Esophagus squamous epithelium (tissue), 5 donors: ENCODE results near the gene ADGRL1. TPM values are rescaled to one million over a fixed set of nuclear protein-coding genes. Genes with fewer than 3 reads are reported as not detected.
"Not testable (repeated sequence)": the region's sequence is repeated elsewhere in the genome, so short reads cannot be mapped to it uniquely, and the experiment has no call there.

Source experiments
- DNase-seq: peaks from one replicate; lab custom pipeline; 2025; lab: John Stamatoyannopoulos, UW
- H3K27ac ChIP-seq, 4 donors: fragments of 200-600 bp; sonication (generic); one replicate each; pipeline ENCODE4 v1.5.1; 2016 to 2019; ENCODE audit warnings: mild to moderate bottlenecking in 1 of 4
- H3K27me3 ChIP-seq, 4 donors: fragments of 200-600 bp; sonication (generic); 1 replicate in 3 of 4; 2 replicates in 1 of 4; pipeline versions ENCODE4 v1.5.1 to v1.6.0; 2017 to 2021; ENCODE audit warnings: antibody characterized with exemption in 1 of 4
- H3K36me3 ChIP-seq, 3 donors: fragments of 200-600 bp; sonication (generic); one replicate each; pipeline ENCODE4 v1.5.1; 2016 to 2019
- H3K4me1 ChIP-seq, 3 donors: fragments of 200-600 bp; sonication (generic); one replicate each; pipeline ENCODE4 v1.5.1; 2017 to 2019
- H3K4me3 ChIP-seq, 4 donors: fragments of 200-600 bp; sonication (generic); 1 replicate in 3 of 4; 2 replicates in 1 of 4; pipeline ENCODE4 v1.5.1; 2016 to 2019; ENCODE audit warnings: mild to moderate bottlenecking in 2 of 4, moderate library complexity in 1 of 4
- H3K9me3 ChIP-seq, 3 donors: fragments of 200-600 bp; sonication (generic); one replicate each; pipeline ENCODE4 v1.5.1; 2016 to 2019
- CTCF ChIP-seq, 6 experiments: fragments of 450-650 bp in 4 of 6; fragments of 200-600 bp in 2 of 6; sonication (generic) in 2 of 6; IDR thresholded peaks; one replicate each; pipeline ENCODE4 v1.5.1; 2016 to 2019; ENCODE audit warnings: antibody characterized with exemption in 6 of 6, mild to moderate bottlenecking in 4 of 6, moderate library complexity in 4 of 6
- POLR2A ChIP-seq, 4 donors: fragments of 450-650 bp; IDR thresholded peaks; one replicate each; pipeline ENCODE4 v1.6.1; 2017; ENCODE audit warnings: antibody characterized with exemption in 4 of 4, mild to moderate bottlenecking in 4 of 4, moderate library complexity in 3 of 4
- WGBS, 2 donors: methylation state at CpG; one replicate each; pipeline ENCODE4 v1.1.5; 2018; 5-methylcytosine and 5-hydroxymethylcytosine counted together
- intact Hi-C: fragments of 100-400 bp; cut with DNase I; formaldehyde crosslinking; loops from one replicate; pipeline ENCODE4 v1.15.0; 2022
- total RNA-seq, 4 donors: library from RNA; depleted of rRNA; stranded (reverse); fragments of >200 nt; gene quantifications; one replicate each; pipeline ENCODE4 v1.1.0, GENCODE V29; 2016
- donor health status: DM: yes; HTN: yes; CAD: no.

ADGRL1 gene
- total RNA-seq, 4 donors from 2014 or later, result 6.2 to 21.5 (median 10.7) TPM

GRCh38 chr19:14207796-14208195 lies 1.8 kb upstream of the ADGRL1 start:
- Histone ChIP-seq H3K4me3 (peak overlapping the region in 3 of 4 donors; percentile 63 to 85 (median 78)), H3K4me1 (peaks cover 9 to 42% (median 12%) of the 10 kb centered on the region in 3 donors), H3K27me3 (peaks cover 0 to 46% (median 0%) of the 10 kb centered on the region in 4 donors), H3K27ac (peak overlapping the region in 1 of 4 donors; percentile 83)
- H3K36me3 ChIP-seq, DNase-seq, H3K9me3 ChIP-seq: not testable (repeated sequence)
- 18 to 24% methylated on average over 4 to 5 of the region's 7 CpGs for WGBS, 2 donors
- intact Hi-C loops, result loop anchor here (10.0 kb wide), 1 partner anchor 137 kb away; no protein-coding TSS in a partner anchor

- not testable (repeated sequence) for H3K36me3 ChIP-seq, H3K9me3 ChIP-seq
- TF ChIP-seq CTCF (IDR thresholded peaks at IDR 0.05), result peak in 2 of 6 experiments; percentile 6 to 43
- TF ChIP-seq POLR2A (IDR thresholded peaks at IDR 0.05), result peak in 2 of 4 donors; percentile 34 to 61
- DNase-seq, result peak; percentile 28
- Histone ChIP-seq H3K4me1 (peaks cover 9 to 42% (median 12%) of the 10 kb centered on the region in 3 donors), H3K27me3 (peaks cover 0 to 46% (median 0%) of the 10 kb centered on the region in 4 donors), H3K27ac (peak overlapping the region; percentile 66 to 85 (median 82)), H3K4me3 (peak overlapping the region; percentile 38 to 85 (median 70))
- 1% methylated on average over 32 to 39 of the region's 89 CpGs for WGBS, 2 donors
- intact Hi-C loops, result loop anchor here (10.0 kb wide), 1 partner anchor 138 kb away; no protein-coding TSS in a partner anchor
These were observed 1.1 kb upstream of the ADGRL1 start for GRCh38 chr19:14206737-14207726.

GRCh38 chr19:14206308-14206707 lies 339 bp upstream of the ADGRL1 start:
- Histone ChIP-seq H3K27ac (peak overlapping the region; percentile 42 to 83 (median 74)), H3K4me3 (peak overlapping the region; percentile 63 to 85 (median 70)), H3K27me3 (peaks cover 0 to 46% (median 0%) of the 10 kb centered on the region in 4 donors), H3K4me1 (peaks cover 9 to 42% (median 12%) of the 10 kb centered on the region in 3 donors)
- not testable (repeated sequence) for DNase-seq, H3K9me3 ChIP-seq, H3K36me3 ChIP-seq
- WGBS, 2 donors, result no CpG with 5 or more reads among the region's 67 CpGs
- intact Hi-C loops, result loop anchor here (10.0 kb wide), 1 partner anchor 138 kb away; no protein-coding TSS in a partner anchor

- intact Hi-C loops, result loop anchor here (10.0 kb wide), 1 partner anchor 140 kb away; no protein-coding TSS in a partner anchor
- H3K4me3 ChIP-seq, result peak overlapping the region; percentile 63 to 85 (median 70)
- 25 to 40% methylated on average over 7 to 11 of the region's 28 CpGs for WGBS, 2 donors
- not testable (repeated sequence) for DNase-seq, H3K36me3 ChIP-seq, H3K9me3 ChIP-seq
- peaks cover 9 to 54% (median 12%) of the 10 kb centered on the region in 3 donors for H3K4me1 ChIP-seq
- peaks cover 0 to 35% (median 0%) of the 10 kb centered on the region in 4 donors for H3K27me3 ChIP-seq
- H3K27ac ChIP-seq, result peak overlapping the region; percentile 7 to 46 (median 25)
These were observed 1.1 kb downstream of the ADGRL1 start for GRCh38 chr19:14204676-14205451.

- DNase-seq, H3K27ac ChIP-seq, H3K9me3 ChIP-seq, H3K36me3 ChIP-seq: not testable (repeated sequence)
- Histone ChIP-seq H3K27me3 (peaks cover 0 to 28% (median 0%) of the 10 kb centered on the region in 4 donors), H3K4me1 (peaks cover 9 to 49% (median 12%) of the 10 kb centered on the region in 3 donors), H3K4me3 (peak overlapping the region in 1 of 4 donors; percentile 85)
- intact Hi-C loops, result loop anchor here (10.0 kb wide), 1 partner anchor 141 kb away; no protein-coding TSS in a partner anchor
- 45 to 54% methylated on average over 6 to 7 of the region's 7 CpGs for WGBS, 2 donors
These were observed 1.8 kb downstream of the ADGRL1 start for GRCh38 chr19:14204219-14204618.

GRCh38 chr19:14203788-14204187 lies 2.2 kb downstream of the ADGRL1 start:
- intact Hi-C loops, result loop anchor here (10.0 kb wide), 1 partner anchor 141 kb away; no protein-coding TSS in a partner anchor
- Histone ChIP-seq H3K4me1 (peaks cover 9 to 45% (median 12%) of the 10 kb centered on the region in 3 donors), H3K27me3 (peaks cover 0 to 24% (median 0%) of the 10 kb centered on the region in 4 donors)
- WGBS, 2 donors, result 75 to 83% methylated on average over 15 of the region's 20 CpGs
- H3K4me3 ChIP-seq, H3K36me3 ChIP-seq, H3K27ac ChIP-seq, H3K9me3 ChIP-seq, DNase-seq: not testable (repeated sequence)

- Histone ChIP-seq H3K4me3 (no peak overlapping the region), H3K27me3 (peaks cover 0 to 18% (median 0%) of the 10 kb centered on the region in 4 donors), H3K36me3 (no peaks in the 10 kb centered on the region), H3K27ac (no peak overlapping the region), H3K9me3 (no peaks in the 10 kb centered on the region), H3K4me1 (peaks cover 9 to 45% (median 12%) of the 10 kb centered on the region in 3 donors)
- no peak for DNase-seq
- intact Hi-C loops, result loop anchor here (10.0 kb wide), 1 partner anchor 142 kb away; no protein-coding TSS in a partner anchor
- TF ChIP-seq POLR2A (IDR thresholded peaks at IDR 0.05) (no peak), CTCF (IDR thresholded peaks at IDR 0.05) (no peak)
- 8 to 50% methylated on average over 2 of the region's 13 CpGs for WGBS, 2 donors
These were observed 2.8 kb downstream of the ADGRL1 start for GRCh38 chr19:14203177-14203576.

- H3K4me1 ChIP-seq, result peaks cover 9 to 37% (median 12%) of the 10 kb centered on the region in 3 donors
- not testable (repeated sequence) for H3K4me3 ChIP-seq, H3K36me3 ChIP-seq, H3K9me3 ChIP-seq, H3K27ac ChIP-seq, DNase-seq
- intact Hi-C loops, result loop anchor here (10.0 kb wide), 1 partner anchor 143 kb away; no protein-coding TSS in a partner anchor
- H3K27me3 ChIP-seq, result peaks cover 0 to 14% (median 0%) of the 10 kb centered on the region in 4 donors
- WGBS, 2 donors, result 66 to 69% methylated on average over 7 to 8 of the region's 8 CpGs
These were observed 4.5 kb downstream of the ADGRL1 start for GRCh38 chr19:14201481-14201880.
